Gastroesophageal sphincter (tissue), 4 donors: Measurements from ENCODE around the gene SLC26A8. TPM values are rescaled to one million over a fixed set of nuclear protein-coding genes. Genes with fewer than 3 reads are reported as not detected.
"Not testable (repeated sequence)": the region's sequence is repeated elsewhere in the genome, so short reads cannot be mapped to it uniquely, and the experiment has no call there.

ENCODE experiments used
- ATAC-seq: fragments of 150-250 bp; one replicate; pipeline ENCODE4 v1.9.1; 2016; ENCODE audit warnings: mild to moderate bottlenecking, moderate library complexity
- H3K27ac ChIP-seq, 4 donors: fragments of 200-600 bp; sonication (generic) in 3 of 4; 1 replicate in 3 of 4; 2 replicates in 1 of 4; pipeline ENCODE4 v1.5.1; 2016 to 2019
- H3K27me3 ChIP-seq: fragments of 200-600 bp; sonication (generic); one replicate; pipeline ENCODE4 v1.5.1; 2019
- H3K36me3 ChIP-seq, 2 donors: fragments of 200-600 bp; sonication (generic); one replicate each; pipeline ENCODE4 v1.5.1; 2019; ENCODE audit warnings: control low read depth in 1 of 2
- H3K4me1 ChIP-seq, 3 donors: fragments of 200-600 bp; sonication (generic); 1 replicate in 2 of 3; 2 replicates in 1 of 3; pipeline ENCODE4 v1.5.1; 2016 to 2019; ENCODE audit warnings: control low read depth in 2 of 3
- H3K4me3 ChIP-seq, 2 donors: fragments of 200-600 bp; sonication (generic); one replicate each; pipeline ENCODE4 v1.5.1; 2019; ENCODE audit warnings: mild to moderate bottlenecking in 1 of 2, moderate library complexity in 1 of 2
- H3K9me3 ChIP-seq, 3 donors: fragments of 200-600 bp; sonication (generic); one replicate each; pipeline ENCODE4 v1.5.1; 2017 to 2019; ENCODE audit warnings: control low read depth in 2 of 3
- EP300 ChIP-seq: sonication (generic); formaldehyde crosslinking; IDR thresholded peaks from one replicate; pipeline ENCODE4 v1.6.1; 2017; ENCODE audit warnings: antibody characterized with exemption, mild to moderate bottlenecking
- POLR2A ChIP-seq, 2 donors: fragments of 450-650 bp; IDR thresholded peaks; one replicate each; pipeline ENCODE4 v1.6.1; 2017; ENCODE audit warnings: antibody characterized with exemption in 2 of 2, mild to moderate bottlenecking in 2 of 2, moderate library complexity in 1 of 2
- POLR2AphosphoS5 ChIP-seq: sonication (generic); formaldehyde crosslinking; IDR thresholded peaks from one replicate; pipeline ENCODE4 v1.6.1; 2017; ENCODE audit warnings: antibody characterized with exemption
- WGBS, 2 donors: methylation state at CpG; one replicate each; pipeline ENCODE4 v1.1.5; 2018; ENCODE audit warnings: low coverage in 1 of 2; 5-methylcytosine and 5-hydroxymethylcytosine counted together
- total RNA-seq, 4 donors: library from RNA; depleted of rRNA; stranded (reverse); fragments of >200 nt; gene quantifications; one replicate each; pipeline ENCODE4 v1.1.0, GENCODE V29; 2016
- TF ChIP-seq, protein P1 (sequence below), 4 experiments: fragments of 200-600 bp in 2 of 4; fragments of 450-650 bp in 2 of 4; sonication (generic) in 1 of 4; IDR thresholded peaks; one replicate each; pipeline ENCODE4 v1.5.1; 2017 to 2019; ENCODE audit warnings: antibody characterized with exemption in 4 of 4, mild to moderate bottlenecking in 2 of 4, moderate library complexity in 2 of 4

SLC26A8 gene
- total RNA-seq, 4 donors from 2014 or later, result not detected

GRCh38 chr6:35943390-35943789 is 81.1 kb downstream of the SLC26A8 start:
- H3K36me3 ChIP-seq, result no peaks in the 10 kb centered on the region
- H3K9me3 ChIP-seq, result no peaks in the 10 kb centered on the region
- TF ChIP-seq POLR2A (IDR thresholded peaks at IDR 0.05) (no peak), EP300 (no peak)
- TF ChIP-seq, protein P1, sequence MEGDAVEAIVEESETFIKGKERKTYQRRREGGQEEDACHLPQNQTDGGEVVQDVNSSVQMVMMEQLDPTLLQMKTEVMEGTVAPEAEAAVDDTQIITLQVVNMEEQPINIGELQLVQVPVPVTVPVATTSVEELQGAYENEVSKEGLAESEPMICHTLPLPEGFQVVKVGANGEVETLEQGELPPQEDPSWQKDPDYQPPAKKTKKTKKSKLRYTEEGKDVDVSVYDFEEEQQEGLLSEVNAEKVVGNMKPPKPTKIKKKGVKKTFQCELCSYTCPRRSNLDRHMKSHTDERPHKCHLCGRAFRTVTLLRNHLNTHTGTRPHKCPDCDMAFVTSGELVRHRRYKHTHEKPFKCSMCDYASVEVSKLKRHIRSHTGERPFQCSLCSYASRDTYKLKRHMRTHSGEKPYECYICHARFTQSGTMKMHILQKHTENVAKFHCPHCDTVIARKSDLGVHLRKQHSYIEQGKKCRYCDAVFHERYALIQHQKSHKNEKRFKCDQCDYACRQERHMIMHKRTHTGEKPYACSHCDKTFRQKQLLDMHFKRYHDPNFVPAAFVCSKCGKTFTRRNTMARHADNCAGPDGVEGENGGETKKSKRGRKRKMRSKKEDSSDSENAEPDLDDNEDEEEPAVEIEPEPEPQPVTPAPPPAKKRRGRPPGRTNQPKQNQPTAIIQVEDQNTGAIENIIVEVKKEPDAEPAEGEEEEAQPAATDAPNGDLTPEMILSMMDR (IDR thresholded peaks at IDR 0.05), result no peak
- WGBS, 2 donors, result 75 to 100% methylated on average over 1 of the region's 1 CpG
- no peaks in the 10 kb centered on the region for H3K4me1 ChIP-seq
- H3K4me3 ChIP-seq, result no peak overlapping the region
- H3K27me3 ChIP-seq, result peaks cover 6% of the 10 kb centered on the region
- H3K27ac ChIP-seq, result no peak overlapping the region
- no peak for ATAC-seq

DNA sequence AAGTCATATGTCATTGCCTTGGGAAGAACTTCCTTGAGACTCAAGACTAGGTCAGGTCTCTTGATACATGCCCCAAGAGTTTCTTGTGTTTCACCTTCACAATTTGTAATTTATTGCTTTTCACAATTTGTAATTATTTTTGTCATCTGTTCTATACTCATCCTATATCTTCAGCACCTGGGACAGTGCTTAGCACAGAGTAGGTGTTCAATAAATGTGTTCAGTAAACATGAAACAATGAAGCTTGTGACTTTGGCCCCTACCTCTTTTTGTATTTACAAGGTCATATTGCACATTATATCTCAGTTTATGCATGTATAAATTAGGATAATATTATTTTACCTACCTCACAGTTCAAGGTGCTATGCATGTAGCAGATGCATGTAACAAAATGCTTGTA is 82.1 kb downstream of the SLC26A8 start:
- Histone ChIP-seq H3K27ac (no peak overlapping the region), H3K4me1 (no peaks in the 10 kb centered on the region), H3K36me3 (no peaks in the 10 kb centered on the region), H3K27me3 (peaks cover 13% of the 10 kb centered on the region), H3K4me3 (no peak overlapping the region), H3K9me3 (no peaks in the 10 kb centered on the region)
- TF ChIP-seq, protein P1 (IDR thresholded peaks at IDR 0.05), result no peak
- TF ChIP-seq POLR2A (IDR thresholded peaks at IDR 0.05) (no peak), EP300 (no peak), POLR2AphosphoS5 (no peak)
- no peak for ATAC-seq

GRCh38 chr6:35941170-35941569 is 83.3 kb downstream of the SLC26A8 start:
- 79 to 80% methylated on average over 2 to 6 of the region's 7 CpGs for WGBS, 2 donors
- H3K9me3 ChIP-seq, H3K4me3 ChIP-seq, H3K27ac ChIP-seq, H3K36me3 ChIP-seq, H3K4me1 ChIP-seq, ATAC-seq: not testable (repeated sequence)
- peaks cover 13% of the 10 kb centered on the region for H3K27me3 ChIP-seq

DNA sequence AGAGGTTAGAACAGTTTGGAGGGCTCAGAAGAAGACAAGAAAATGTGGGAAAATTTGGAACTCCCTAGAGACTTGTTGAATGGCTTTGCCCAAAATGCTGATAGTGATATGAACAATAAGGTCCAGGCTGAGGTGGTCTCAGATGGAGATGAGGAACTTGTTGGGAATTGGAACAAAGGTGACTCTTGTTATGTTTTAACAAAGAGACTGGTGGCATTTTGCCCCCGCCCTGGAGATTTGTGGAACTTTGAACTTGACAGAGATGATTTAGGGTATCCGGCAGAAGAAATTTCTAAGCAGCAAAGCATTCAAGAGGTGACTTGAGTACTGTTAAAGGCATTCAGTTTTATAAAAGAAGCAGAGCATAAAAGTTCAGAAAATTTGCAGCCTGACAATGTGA is 84.4 kb downstream of the SLC26A8 start:
- WGBS, 2 donors, result 88 to 91% methylated on average over 2 of the region's 2 CpGs
- not testable (repeated sequence) for H3K9me3 ChIP-seq, ATAC-seq, H3K4me3 ChIP-seq, H3K4me1 ChIP-seq, H3K36me3 ChIP-seq, H3K27ac ChIP-seq
- H3K27me3 ChIP-seq, result peaks cover 13% of the 10 kb centered on the region

- H3K36me3 ChIP-seq, H3K27ac ChIP-seq, H3K4me1 ChIP-seq, H3K4me3 ChIP-seq, H3K9me3 ChIP-seq, ATAC-seq: not testable (repeated sequence)
- 64 to 87% methylated on average over 4 to 5 of the region's 5 CpGs for WGBS, 2 donors
- H3K27me3 ChIP-seq, result peaks cover 13% of the 10 kb centered on the region
These were observed 85.2 kb downstream of the SLC26A8 start for GRCh38 chr6:35939259-35939658.

- no peak overlapping the region for H3K4me3 ChIP-seq
- H3K4me1 ChIP-seq, result no peaks in the 10 kb centered on the region
- TF ChIP-seq, protein P1 (IDR thresholded peaks at IDR 0.05), result no peak
- no peak for TF ChIP-seq EP300
- no peak for TF ChIP-seq POLR2AphosphoS5
- no peak for TF ChIP-seq POLR2A (IDR thresholded peaks at IDR 0.05)
- no peak overlapping the region for H3K27ac ChIP-seq
- WGBS, 2 donors, result 78% methylated on average over 1 of the region's 1 CpG; no CpG with 5 or more reads in 1 of the 2 donors
- H3K9me3 ChIP-seq, result no peaks in the 10 kb centered on the region
- no peak for ATAC-seq
- H3K27me3 ChIP-seq, result peaks cover 13% of the 10 kb centered on the region
- H3K36me3 ChIP-seq, result no peaks in the 10 kb centered on the region
These were observed 87.6 kb downstream of the SLC26A8 start for GRCh38 chr6:35936681-35937359.
